HCT116 (cell line): ENCODE data around the gene FARP1. TPM values are rescaled to one million over a fixed set of nuclear protein-coding genes. Genes with fewer than 3 reads are reported as not detected.

Experiments
- ATAC-seq: fragments of 200-7000 bp; cut with Tn5 transposase; 2 replicates; pipeline ENCODE4 v1.9.1; 2020; ENCODE audit warnings: mild to moderate bottlenecking, moderate library complexity
- BruUV-seq: library from RNA; stranded (reverse); fragments of 400-500 nt; replicated peaks from 2 replicates; lab custom pipeline; 2021; lab: Mats Ljungman, UMichigan
- CTCF ChIA-PET: fragments of 300-600 bp; sonication (Branson Sonifier 250); formaldehyde crosslinking; loops from one replicate; lab custom pipeline; 2021; ENCODE audit warnings: antibody characterized with exemption; lab: Charles Lee
- POLR2A ChIA-PET: fragments of 300-600, 350-600 bp; sonication (Branson Sonifier 250); formaldehyde crosslinking; loops from one replicate; lab custom pipeline; 2021; ENCODE audit warnings: antibody characterized with exemption; lab: Charles Lee
- RAD21 ChIA-PET, 2 experiments: fragments of 300-600 bp; sonication (Branson Sonifier 250); formaldehyde crosslinking; loops; one replicate each; lab custom pipeline; 2023; ENCODE audit warnings: low total read pairs in 2 of 2; ENCODE audit not compliant: uncharacterized antibody in 2 of 2, unreplicated experiment in 2 of 2, low non-redundant PET in 1 of 2; lab: Charles Lee
- DNase-seq: peaks from one replicate; pipeline ENCODE4 v3.0.0-alpha.2; 2010; ENCODE audit warnings: low read depth, low spot score
- H2AFZ ChIP-seq: fragments of 200-600 bp; shearing (Covaris generic), sonication (generic); 2 replicates; pipeline ENCODE4 v1.6.1; 2017; ENCODE audit warnings: low read depth, mixed run types, mixed read lengths, antibody characterized with exemption, low read length; ENCODE audit not compliant: poor library complexity, severe bottlenecking
- H3K27ac ChIP-seq: 2 replicates; pipeline ENCODE4 v1.5.1; 2012; ENCODE audit warnings: low read depth, low read length
- H3K27me3 ChIP-seq: fragments of 200-600 bp; sonication (generic); 2 replicates; pipeline ENCODE4 v1.6.1; 2016; ENCODE audit warnings: mixed run types, low read length, mixed read lengths; ENCODE audit not compliant: insufficient read depth
- H3K36me3 ChIP-seq, 2 experiments: fragments of 200-500 bp in 1 of 2; fragments of 200-600 bp in 1 of 2; sonication (Bioruptor generic) in 1 of 2; sonication (generic) in 1 of 2; 2 replicates each; pipeline versions ENCODE4 v1.5.1 to v1.6.1; 2014 to 2016; ENCODE audit warnings: low read length in 2 of 2, inconsistent platforms in 1 of 2, mixed read lengths in 1 of 2, mixed run types in 1 of 2; ENCODE audit not compliant: insufficient read depth in 2 of 2, control insufficient read depth in 1 of 2
- H3K4me1 ChIP-seq, 2 experiments: fragments of 200-600 bp in 1 of 2; sonication (generic) in 1 of 2; 2 replicates each; pipeline versions ENCODE4 v1.5.1 to v1.6.1; 2012 to 2017; ENCODE audit warnings: low read length in 2 of 2, inconsistent platforms in 1 of 2, mild to moderate bottlenecking in 1 of 2, mixed read lengths in 1 of 2, mixed run types in 1 of 2, moderate library complexity in 1 of 2; ENCODE audit not compliant: insufficient read depth in 2 of 2, control insufficient read depth in 1 of 2
- H3K4me2 ChIP-seq: fragments of 200-600 bp; sonication (generic); 2 replicates; pipeline ENCODE4 v1.6.1; 2017; ENCODE audit warnings: mixed run types, low read length, mixed read lengths
- H3K4me3 ChIP-seq, 2 experiments: fragments of 200-600 bp in 1 of 2; sonication (generic) in 1 of 2; replicated peaks in 1 of 2; 2 replicates each; pipeline ENCODE4 v1.5.1; 2011 to 2016; ENCODE audit warnings: low read length in 2 of 2, control low read depth in 1 of 2, low read depth in 1 of 2, mild to moderate bottlenecking in 1 of 2, mixed read lengths in 1 of 2, mixed run types in 1 of 2
- H3K79me2 ChIP-seq: fragments of 200-600 bp; sonication (generic); 2 replicates; pipeline ENCODE4 v1.6.1; 2017; ENCODE audit warnings: mild to moderate bottlenecking, mixed run types, low read length, moderate library complexity, mixed read lengths; ENCODE audit not compliant: insufficient read depth
- H3K9ac ChIP-seq: fragments of 200-600 bp; sonication (generic); 2 replicates; pipeline ENCODE4 v1.6.1; 2016; ENCODE audit warnings: low read length, mixed read lengths
- H3K9me2 ChIP-seq: fragments of 200-600 bp; sonication (generic), shearing (Covaris generic); 2 replicates; pipeline ENCODE4 v1.6.1; 2017; ENCODE audit warnings: mixed run types, mild to moderate bottlenecking, moderate library complexity; ENCODE audit not compliant: insufficient read depth
- H3K9me3 ChIP-seq, 2 experiments: fragments of 200-500 bp in 1 of 2; fragments of 200-600 bp in 1 of 2; sonication (Bioruptor generic) in 1 of 2; sonication (generic) in 1 of 2; 2 replicates each; pipeline ENCODE4 v1.6.1; 2014 to 2017; ENCODE audit warnings: low read length in 2 of 2, mixed read lengths in 2 of 2, inconsistent platforms in 1 of 2, low read depth in 1 of 2, mild to moderate bottlenecking in 1 of 2, mixed run types in 1 of 2, moderate library complexity in 1 of 2; ENCODE audit not compliant: control insufficient read depth in 1 of 2, insufficient read depth in 1 of 2
- H4K20me1 ChIP-seq: fragments of 200-600 bp; sonication (generic), shearing (Covaris generic); 2 replicates; pipeline ENCODE4 v1.6.1; 2017; ENCODE audit warnings: mixed run types, mild to moderate bottlenecking, moderate library complexity; ENCODE audit not compliant: insufficient read depth
- CBX3 ChIP-seq: IDR thresholded peaks from 2 replicates; pipeline ENCODE4 v1.6.1; 2012; ENCODE audit warnings: low read depth
- CTCF ChIP-seq, 3 experiments: fragments of 200-600 bp in 1 of 3; sonication (generic) in 1 of 3; IDR thresholded peaks in 2 of 3; conservative IDR thresholded peaks in 1 of 3; 2 replicates each; pipeline ENCODE4 v1.5.1; 2012 to 2017; ENCODE audit warnings: low read depth in 2 of 3, low read length in 2 of 3, antibody characterized with exemption in 1 of 3, borderline replicate concordance in 1 of 3, control low read depth in 1 of 3, mild to moderate bottlenecking in 1 of 3, mixed read lengths in 1 of 3, mixed run types in 1 of 3, moderate library complexity in 1 of 3; ENCODE audit not compliant: insufficient read depth in 1 of 3
- EZH2 ChIP-seq: fragments of 200-600 bp; sonication (generic); IDR thresholded peaks from 2 replicates; pipeline ENCODE4 v1.6.1; 2017; ENCODE audit warnings: antibody characterized with exemption, mixed run types
- FOSL1 ChIP-seq: IDR thresholded peaks from 2 replicates; pipeline ENCODE4 v1.6.1; 2012; ENCODE audit warnings: low read depth
- JUND ChIP-seq: IDR thresholded peaks from 2 replicates; pipeline ENCODE4 v1.6.1; 2012
- MAX ChIP-seq: IDR thresholded peaks from 2 replicates; pipeline ENCODE4 v1.6.1; 2012
- POLR2A ChIP-seq: IDR thresholded peaks from 2 replicates; pipeline ENCODE4 v1.7.0; 2011; ENCODE audit warnings: borderline replicate concordance; ENCODE audit not compliant: insufficient read depth, insufficient read length; ENCODE audit errors: extremely low read depth
- RAD21 ChIP-seq: IDR thresholded peaks from 2 replicates; pipeline ENCODE4 v1.6.1; 2012; ENCODE audit warnings: low read depth, mild to moderate bottlenecking
- REST ChIP-seq: IDR thresholded peaks from 2 replicates; pipeline ENCODE4 v1.6.1; 2012; ENCODE audit warnings: low read depth
- SP1 ChIP-seq: IDR thresholded peaks from 2 replicates; pipeline ENCODE4 v1.6.1; 2012; ENCODE audit warnings: low read depth
- SRF ChIP-seq: IDR thresholded peaks from 2 replicates; pipeline ENCODE4 v1.6.1; 2012; ENCODE audit warnings: low read depth
- TCF7L2 ChIP-seq: IDR thresholded peaks from 2 replicates; pipeline ENCODE4 v1.7.0; 2011; ENCODE audit warnings: borderline replicate concordance, inconsistent platforms; ENCODE audit not compliant: insufficient read depth, insufficient read length; ENCODE audit errors: extremely low read depth
- ZNF274 ChIP-seq: fragments of 200-500 bp; sonication (Bioruptor generic); IDR thresholded peaks from 2 replicates; pipeline ENCODE4 v1.6.1; 2014; ENCODE audit warnings: mild to moderate bottlenecking, low read depth, low read length, inconsistent platforms
- intact Hi-C: fragments of 100-400 bp; cut with micrococcal nuclease; formaldehyde crosslinking; loops from 2 replicates; pipeline ENCODE4 v1.10.0; 2022
- total RNA-seq: library from RNA; stranded (reverse); gene quantifications from one replicate; pipeline ENCODE4 v1.2.1, GENCODE V29; 2021; ENCODE audit not compliant: unreplicated experiment

FARP1 gene
- total RNA-seq, 1 experiment from 2014 or later, result 30.5 TPM

- Histone ChIP-seq H4K20me1 (no peaks in the 10 kb centered on the region), H3K4me2 (no peak overlapping the region), H3K4me1 (peaks cover 14 to 17% of the 10 kb centered on the region in 2 experiments), H3K27ac (no peak overlapping the region), H3K9me2 (no peaks in the 10 kb centered on the region), H3K36me3 (peaks cover 5 to 43% of the 10 kb centered on the region in 2 experiments; a peak in 3 of 4 replicates), H3K4me3 (no peak overlapping the region), H3K9ac (no peak overlapping the region), H3K9me3 (no peaks in the 10 kb centered on the region), H2AFZ (no peak overlapping the region), H3K79me2 (peaks cover 66% of the 10 kb centered on the region), H3K27me3 (no peaks in the 10 kb centered on the region)
- intact Hi-C loops, result no loop called here
- ChIA-PET CTCF (no interaction called here), RAD21 (no interaction called here), POLR2A (no interaction called here)
- ATAC-seq (no peak), DNase-seq (no peak)
- no TSS peak for BruUV-seq
- TF ChIP-seq FOSL1 (no peak), CBX3 (no peak), MAX (no peak), RAD21 (no peak), TCF7L2 (no peak), POLR2A (no peak), CTCF (IDR thresholded peaks at IDR 0.05 in 2 of 3, conservative IDR thresholded peaks at IDR 0.05 in 1 of 3; ENCODE audit: borderline replicate concordance in 1 of 3, insufficient read depth in 1 of 3, low read depth in 2 of 3, low read length in 2 of 3) (no peak), EZH2 (no peak), SRF (no peak), JUND (no peak), SP1 (no peak), REST (no peak), ZNF274 (no peak)
These were observed 329.0 kb downstream of the FARP1 start for GRCh38 chr13:98471934-98472333.
